HG02759 (cell line): Measurements from ENCODE around the gene GRIK2.

ENCODE experiments used
- ATAC-seq: cut with Tn5 transposase; IDR thresholded peaks from one replicate; pipeline ENCODE4 v1.9.1; 2021; ENCODE audit warnings: mild to moderate bottlenecking, moderate library complexity; ENCODE audit not compliant: unreplicated experiment

The GRIK2 gene

GRCh38 chr6:101400326-101401135 is 7.0 kb downstream of the GRIK2 start:
- no peak for ATAC-seq

GRCh38 chr6:101401171-101401570 is 7.7 kb downstream of the GRIK2 start:
- no peak for ATAC-seq

- ATAC-seq: no peak
These were observed 8.5 kb downstream of the GRIK2 start for GRCh38 chr6:101401792-101402621.

- no peak for ATAC-seq
These were observed 9.1 kb downstream of the GRIK2 start for GRCh38 chr6:101402622-101403031.

- no peak for ATAC-seq
These were observed 9.9 kb downstream of the GRIK2 start for GRCh38 chr6:101403216-101403945.

GRCh38 chr6:101404775-101405174 is 11.3 kb downstream of the GRIK2 start:
- ATAC-seq: no peak

- no peak for ATAC-seq
These were observed 20.3 kb downstream of the GRIK2 start for GRCh38 chr6:101413773-101414172.

- no peak for ATAC-seq
These were observed 24.4 kb downstream of the GRIK2 start for GRCh38 chr6:101417900-101418299.

GRCh38 chr6:101422251-101422650 is 28.7 kb downstream of the GRIK2 start:
- ATAC-seq: no peak

GRCh38 chr6:101422811-101423210 is 29.3 kb downstream of the GRIK2 start:
- ATAC-seq: no peak

- ATAC-seq: no peak
These were observed 35.8 kb downstream of the GRIK2 start for GRCh38 chr6:101429270-101429669.

GRCh38 chr6:101429845-101430244 is 36.3 kb downstream of the GRIK2 start:
- ATAC-seq: no peak

- ATAC-seq: no peak
These were observed 39.6 kb downstream of the GRIK2 start for GRCh38 chr6:101433141-101433540.

- no peak for ATAC-seq
These were observed 41.1 kb downstream of the GRIK2 start for GRCh38 chr6:101434601-101435000.

- ATAC-seq: no peak
These were observed 41.5 kb downstream of the GRIK2 start for GRCh38 chr6:101435038-101435437.

- ATAC-seq: no peak
These were observed 46.3 kb downstream of the GRIK2 start for GRCh38 chr6:101439790-101440189.

- ATAC-seq: no peak
These were observed 49.8 kb downstream of the GRIK2 start for GRCh38 chr6:101443315-101443714.

GRCh38 chr6:101444717-101445116 is 51.2 kb downstream of the GRIK2 start:
- no peak for ATAC-seq

GRCh38 chr6:101445527-101445926 is 52.0 kb downstream of the GRIK2 start:
- ATAC-seq: no peak

GRCh38 chr6:101450901-101451300 is 57.4 kb downstream of the GRIK2 start:
- no peak for ATAC-seq

- no peak for ATAC-seq
These were observed 58.5 kb downstream of the GRIK2 start for GRCh38 chr6:101451981-101452380.
